PC-3 (cell line): ENCODE measurements around the gene RBM33. TPM values are rescaled to one million over a fixed set of nuclear protein-coding genes. Genes with fewer than 3 reads are reported as not detected.

Experiments
- ATAC-seq: fragments of 200-7000 bp; cut with Tn5 transposase; 2 replicates; pipeline ENCODE4 v1.9.1; 2020; ENCODE audit warnings: mild to moderate bottlenecking, moderate library complexity
- BruUV-seq: library from RNA; stranded (reverse); fragments of 400-500 nt; replicated peaks from 2 replicates; lab custom pipeline; 2021; lab: Mats Ljungman, UMichigan
- CTCF ChIA-PET: fragments of 300-600 bp; sonication (Branson Sonifier 250); formaldehyde crosslinking; loops from one replicate; lab custom pipeline; 2022; ENCODE audit warnings: antibody characterized with exemption; lab: Charles Lee
- POLR2A ChIA-PET: fragments of 300-600 bp; sonication (Branson Sonifier 250); formaldehyde crosslinking; loops from one replicate; lab custom pipeline; 2022; ENCODE audit warnings: antibody characterized with exemption; ENCODE audit not compliant: unreplicated experiment; lab: Charles Lee
- DNase-seq: peaks from one replicate; pipeline ENCODE4 v3.0.0-alpha.2; 2015
- H2AFZ ChIP-seq: fragments of 300-600 bp; sonication (generic); 2 replicates; pipeline ENCODE4 v1.6.0; 2016; ENCODE audit warnings: antibody characterized with exemption, low read length
- H3F3A ChIP-seq: fragments of 300-600 bp; sonication (generic); one replicate; pipeline ENCODE4 v1.6.0; 2017; ENCODE audit warnings: antibody characterized with exemption, low read length, control low read depth, mild to moderate bottlenecking; ENCODE audit not compliant: unreplicated experiment
- H3K27ac ChIP-seq: fragments of 300-600 bp; sonication (generic); 2 replicates; pipeline ENCODE4 v1.5.1; 2016; ENCODE audit warnings: mild to moderate bottlenecking, low read length
- H3K27me3 ChIP-seq: fragments of 300-600 bp; sonication (generic); 2 replicates; pipeline ENCODE4 v1.6.1; 2016; ENCODE audit warnings: low read length, mixed read lengths
- H3K36me3 ChIP-seq: fragments of 300-600 bp; sonication (generic); 2 replicates; pipeline ENCODE4 v1.6.1; 2016; ENCODE audit warnings: low read depth, mixed run types, low read length, mixed read lengths
- H3K4me1 ChIP-seq: fragments of 300-600 bp; sonication (generic); 2 replicates; pipeline ENCODE4 v1.5.1; 2016; ENCODE audit warnings: low read length; ENCODE audit not compliant: insufficient read depth
- H3K4me2 ChIP-seq: fragments of 300-600 bp; sonication (generic); 2 replicates; pipeline ENCODE4 v1.6.0; 2016; ENCODE audit warnings: low read length
- H3K4me3 ChIP-seq: fragments of 300-600 bp; sonication (generic); 2 replicates; pipeline ENCODE4 v1.5.1; 2016; ENCODE audit warnings: mild to moderate bottlenecking, low read length, mixed read lengths
- H3K79me2 ChIP-seq: fragments of 300-600 bp; sonication (generic); 2 replicates; pipeline ENCODE4 v1.6.1; 2017; ENCODE audit warnings: low read length, mixed read lengths
- H3K9ac ChIP-seq: fragments of 300-600 bp; sonication (generic); 2 replicates; pipeline ENCODE4 v1.6.0; 2016; ENCODE audit warnings: mild to moderate bottlenecking, low read length
- H3K9me2 ChIP-seq: fragments of 300-600 bp; sonication (generic); replicated peaks from 2 replicates; pipeline ENCODE4 v1.6.1; 2016; ENCODE audit warnings: mixed run types, low read length, mixed read lengths
- H3K9me3 ChIP-seq: fragments of 300-600 bp; sonication (generic); 2 replicates; pipeline ENCODE4 v1.6.1; 2016; ENCODE audit warnings: low read length, mixed read lengths
- H4K20me1 ChIP-seq: fragments of 300-600 bp; sonication (generic); 2 replicates; pipeline ENCODE4 v1.6.1; 2016; ENCODE audit warnings: low read length, mixed read lengths
- EZH2 ChIP-seq: fragments of 300-600 bp; sonication (generic); IDR thresholded peaks from one replicate; pipeline ENCODE4 v1.6.1; 2017; ENCODE audit warnings: antibody characterized with exemption, mild to moderate bottlenecking, low read length; ENCODE audit not compliant: unreplicated experiment
- EZH2phosphoT487 ChIP-seq: fragments of 300-600 bp; sonication (generic); IDR thresholded peaks from 2 replicates; pipeline ENCODE4 v1.6.1; 2018; ENCODE audit warnings: mild to moderate bottlenecking, antibody characterized with exemption, low read length, borderline replicate concordance
- intact Hi-C: fragments of 100-400 bp; cut with micrococcal nuclease; formaldehyde crosslinking; loops from 2 replicates; pipeline ENCODE4 v1.9.0; 2023
- total RNA-seq: library from RNA; depleted of rRNA; stranded (reverse); fragments of >200 nt; gene quantifications from 2 replicates; pipeline ENCODE4 v1.2.3, GENCODE V29; 2014
- TF ChIP-seq, protein P1 (sequence below): fragments of 300-600 bp; sonication (generic); conservative IDR thresholded peaks from 2 replicates; pipeline ENCODE4 v1.5.1; 2017; ENCODE audit warnings: antibody characterized with exemption, low read depth, mild to moderate bottlenecking, low read length

The RBM33 gene
- total RNA-seq, 1 experiment from 2014 or later, result 25.3 TPM

DNA sequence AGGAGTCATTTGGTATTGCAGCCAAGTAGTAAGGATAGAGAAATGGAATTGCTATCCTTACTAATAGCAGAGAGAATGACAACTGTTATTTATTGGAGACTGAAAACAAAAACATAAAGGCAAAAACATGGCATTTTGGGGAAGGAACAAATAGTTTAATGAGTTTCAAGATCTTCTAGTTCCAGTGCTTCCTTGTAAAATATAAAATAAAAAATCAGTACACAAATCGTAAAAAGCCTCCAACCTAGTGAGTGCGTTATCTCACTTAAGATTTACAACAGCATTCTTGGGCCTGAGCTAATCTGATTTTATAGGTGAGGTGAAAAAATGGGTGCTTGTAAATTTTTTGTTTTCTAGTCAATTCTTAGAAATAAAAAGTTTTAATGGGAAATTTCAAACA lies 3.3 kb downstream of the RBM33 start:
- Histone ChIP-seq H3K4me2 (no peak overlapping the region), H3K9me2 (no peaks in the 10 kb centered on the region), H3K9me3 (peaks cover 12% of the 10 kb centered on the region), H3K27me3 (no peaks in the 10 kb centered on the region), H4K20me1 (peaks cover 43% of the 10 kb centered on the region), H3F3A (no peaks in the 10 kb centered on the region), H3K36me3 (peaks cover 34% of the 10 kb centered on the region), H3K4me1 (peaks cover 22% of the 10 kb centered on the region), H3K9ac (no peak overlapping the region), H3K27ac (no peak overlapping the region), H2AFZ (no peak overlapping the region), H3K4me3 (no peak overlapping the region), H3K79me2 (peaks cover 91% of the 10 kb centered on the region)
- no TSS peak for BruUV-seq
- peak; percentile 23 for ATAC-seq
- ChIA-PET POLR2A (no interaction called here), CTCF (no interaction called here)
- TF ChIP-seq EZH2phosphoT487 (no peak), EZH2 (no peak)
- TF ChIP-seq, protein P1, sequence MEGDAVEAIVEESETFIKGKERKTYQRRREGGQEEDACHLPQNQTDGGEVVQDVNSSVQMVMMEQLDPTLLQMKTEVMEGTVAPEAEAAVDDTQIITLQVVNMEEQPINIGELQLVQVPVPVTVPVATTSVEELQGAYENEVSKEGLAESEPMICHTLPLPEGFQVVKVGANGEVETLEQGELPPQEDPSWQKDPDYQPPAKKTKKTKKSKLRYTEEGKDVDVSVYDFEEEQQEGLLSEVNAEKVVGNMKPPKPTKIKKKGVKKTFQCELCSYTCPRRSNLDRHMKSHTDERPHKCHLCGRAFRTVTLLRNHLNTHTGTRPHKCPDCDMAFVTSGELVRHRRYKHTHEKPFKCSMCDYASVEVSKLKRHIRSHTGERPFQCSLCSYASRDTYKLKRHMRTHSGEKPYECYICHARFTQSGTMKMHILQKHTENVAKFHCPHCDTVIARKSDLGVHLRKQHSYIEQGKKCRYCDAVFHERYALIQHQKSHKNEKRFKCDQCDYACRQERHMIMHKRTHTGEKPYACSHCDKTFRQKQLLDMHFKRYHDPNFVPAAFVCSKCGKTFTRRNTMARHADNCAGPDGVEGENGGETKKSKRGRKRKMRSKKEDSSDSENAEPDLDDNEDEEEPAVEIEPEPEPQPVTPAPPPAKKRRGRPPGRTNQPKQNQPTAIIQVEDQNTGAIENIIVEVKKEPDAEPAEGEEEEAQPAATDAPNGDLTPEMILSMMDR, result no peak
- intact Hi-C loops, result loop anchor here (5.0 kb wide), 2 partner anchors 55 to 85 kb away; no protein-coding TSS in a partner anchor
- DNase-seq, result no peak

DNA sequence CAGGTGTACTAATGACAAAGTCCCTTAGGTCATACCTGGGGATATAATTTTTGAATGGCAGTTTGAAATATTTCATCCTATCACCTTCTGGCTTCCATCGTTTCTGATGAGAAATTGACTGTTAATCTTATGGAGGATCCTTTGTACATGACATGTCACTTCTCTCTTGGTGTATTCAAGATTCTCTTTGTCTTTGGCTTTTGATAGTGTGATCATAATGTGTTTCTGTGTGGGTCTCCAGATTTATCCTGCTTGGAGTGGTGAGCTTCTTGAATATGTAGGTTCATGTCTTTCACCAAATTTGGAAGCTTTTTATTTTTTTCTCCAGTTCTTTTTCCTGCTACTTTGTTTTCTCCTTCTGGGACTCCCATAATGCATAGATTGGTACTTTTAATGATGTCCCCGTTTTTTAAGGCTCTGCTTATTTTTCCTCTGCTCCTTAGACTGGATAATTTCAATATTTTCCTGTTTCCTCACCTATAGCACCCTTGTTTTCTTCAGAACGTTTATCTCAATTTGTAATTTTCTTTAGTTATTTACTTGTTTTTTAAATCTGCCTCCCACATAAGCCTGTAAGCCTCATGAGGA lies 4.4 kb downstream of the RBM33 start:
- Histone ChIP-seq H3K27ac (no peak overlapping the region), H4K20me1 (peaks cover 53% of the 10 kb centered on the region), H3K4me1 (peaks cover 24% of the 10 kb centered on the region), H3F3A (no peaks in the 10 kb centered on the region), H3K79me2 (peaks cover 95% of the 10 kb centered on the region), H3K27me3 (no peaks in the 10 kb centered on the region), H3K9me2 (no peaks in the 10 kb centered on the region), H2AFZ (no peak overlapping the region), H3K4me2 (no peak overlapping the region), H3K9me3 (peaks cover 12% of the 10 kb centered on the region), H3K4me3 (no peak overlapping the region), H3K36me3 (peaks cover 34% of the 10 kb centered on the region), H3K9ac (no peak overlapping the region)
- DNase-seq (no peak), ATAC-seq (no peak)
- BruUV-seq, result no TSS peak
- intact Hi-C loops, result loop anchor here (5.0 kb wide), 2 partner anchors 53 to 83 kb away; no protein-coding TSS in a partner anchor
- ChIA-PET POLR2A (no interaction called here), CTCF (no interaction called here)
- TF ChIP-seq EZH2, result no peak
- no peak for TF ChIP-seq EZH2phosphoT487
- TF ChIP-seq, protein P1, result no peak

DNA sequence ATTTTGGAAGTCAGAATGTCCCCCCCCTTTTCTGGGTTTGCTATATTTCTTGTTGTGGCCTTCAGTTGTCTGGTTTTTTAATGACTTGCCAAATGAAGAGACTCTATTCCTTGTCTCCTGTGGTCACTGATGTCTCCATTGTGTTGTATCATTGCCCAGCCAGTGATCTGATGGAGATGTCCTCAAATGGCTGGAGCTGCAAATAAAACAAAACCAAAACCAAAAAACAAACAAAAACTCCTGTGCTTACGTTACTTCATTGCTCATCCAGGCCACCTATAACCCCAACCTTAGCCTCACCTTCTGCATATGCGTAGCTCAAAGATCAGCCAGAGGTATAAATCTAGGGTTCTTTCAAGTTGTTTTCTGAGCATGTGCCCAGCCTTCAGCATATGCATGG lies 5.1 kb downstream of the RBM33 start:
- H3K4me3 ChIP-seq, result no peak overlapping the region
- BruUV-seq, result no TSS peak
- peaks cover 12% of the 10 kb centered on the region for H3K9me3 ChIP-seq
- H4K20me1 ChIP-seq, result peaks cover 60% of the 10 kb centered on the region
- ATAC-seq (no peak), DNase-seq (no peak)
- TF ChIP-seq, protein P1, result no peak
- H2AFZ ChIP-seq, result no peak overlapping the region
- no peak overlapping the region for H3K9ac ChIP-seq
- H3K27me3 ChIP-seq, result no peaks in the 10 kb centered on the region
- peaks cover 100% of the 10 kb centered on the region for H3K79me2 ChIP-seq
- peaks cover 28% of the 10 kb centered on the region for H3K4me1 ChIP-seq
- H3K36me3 ChIP-seq, result peaks cover 34% of the 10 kb centered on the region
- intact Hi-C loops, result loop anchor here (5.0 kb wide), 2 partner anchors 53 to 83 kb away; no protein-coding TSS in a partner anchor
- no peak overlapping the region for H3K27ac ChIP-seq
- ChIA-PET POLR2A (no interaction called here), CTCF (no interaction called here)
- no peaks in the 10 kb centered on the region for H3F3A ChIP-seq
- no peak overlapping the region for H3K4me2 ChIP-seq
- no peaks in the 10 kb centered on the region for H3K9me2 ChIP-seq
